NCI-H1417 (cell line): ENCODE measurements around the gene BID.
"Not testable (repeated sequence)": the region's sequence is repeated elsewhere in the genome, so short reads cannot be mapped to it uniquely, and the experiment has no call there.

Experiments
- DNase-seq, 3 experiments: peaks; one replicate each; lab custom pipeline; 2025; lab: John Stamatoyannopoulos, UW

BID gene

DNA sequence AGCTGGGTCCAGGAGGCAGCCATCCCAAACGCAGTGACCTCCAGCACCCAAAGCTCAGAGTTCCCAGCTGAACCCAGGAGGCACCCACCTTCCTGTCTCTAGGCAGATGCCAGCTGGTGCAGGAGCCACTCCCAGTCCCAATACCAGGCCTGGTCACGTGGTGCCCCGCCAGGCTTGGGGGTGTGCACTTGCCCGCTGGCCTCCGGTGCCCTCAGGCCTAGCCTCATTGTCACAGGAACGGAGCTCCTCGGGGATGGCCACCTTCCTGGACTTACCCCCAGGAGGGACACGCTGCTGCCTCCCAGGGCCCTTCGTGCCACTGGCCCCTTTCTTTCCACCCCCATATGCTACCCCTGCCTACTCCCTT lies 4.6 kb downstream of the BID start:
- DNase-seq: no peak

DNA sequence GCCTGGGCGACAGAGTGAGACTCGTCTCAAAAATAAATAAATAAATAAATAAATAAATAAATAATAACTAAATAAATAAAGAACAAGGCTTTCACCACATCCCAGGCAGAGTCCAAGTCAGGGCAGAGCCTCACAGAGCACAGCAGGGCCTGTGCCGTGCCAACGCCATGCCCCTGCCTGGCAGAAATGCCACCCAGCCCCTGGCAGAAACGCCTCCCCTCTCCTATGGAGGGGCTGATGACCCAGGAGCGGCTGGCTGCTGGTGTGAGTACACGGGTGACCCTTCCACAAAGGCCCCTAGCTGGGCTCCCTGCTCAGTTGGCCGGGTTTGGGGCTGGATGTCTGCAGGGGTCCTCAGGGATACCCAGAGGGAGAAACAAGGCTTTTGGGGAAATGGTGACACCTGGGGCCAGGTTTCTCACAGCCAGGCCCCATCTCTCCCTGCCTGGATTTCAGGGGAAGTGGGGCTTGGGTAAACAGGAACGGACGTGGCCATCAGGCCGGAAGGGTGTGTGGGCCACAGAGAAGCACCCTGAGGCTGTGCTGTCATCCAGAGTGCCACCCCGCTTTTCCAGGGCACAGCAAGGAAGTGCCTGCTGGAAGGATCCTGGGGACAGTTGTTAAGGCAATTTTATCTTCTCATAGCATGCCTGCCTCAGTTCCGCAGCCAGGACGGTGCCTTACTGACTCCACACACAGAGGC lies 5.1 kb downstream of the BID start:
- no peak for DNase-seq

GRCh38 chr22:17767233-17768065 lies 6.8 kb downstream of the BID start:
- DNase-seq: no peak

GRCh38 chr22:17764852-17765251 lies 9.4 kb downstream of the BID start:
- not testable (repeated sequence) for DNase-seq

- DNase-seq: no peak
Observed at GRCh38 chr22:17764036-17764435, 10.2 kb downstream of the BID start.

- DNase-seq: not testable (repeated sequence)
Observed at GRCh38 chr22:17763442-17763841, 10.8 kb downstream of the BID start.

- DNase-seq: no peak
Observed at GRCh38 chr22:17761138-17761488, 13.2 kb downstream of the BID start.

- DNase-seq: no peak
Observed at GRCh38 chr22:17754233-17754925, 19.9 kb downstream of the BID start.

DNA sequence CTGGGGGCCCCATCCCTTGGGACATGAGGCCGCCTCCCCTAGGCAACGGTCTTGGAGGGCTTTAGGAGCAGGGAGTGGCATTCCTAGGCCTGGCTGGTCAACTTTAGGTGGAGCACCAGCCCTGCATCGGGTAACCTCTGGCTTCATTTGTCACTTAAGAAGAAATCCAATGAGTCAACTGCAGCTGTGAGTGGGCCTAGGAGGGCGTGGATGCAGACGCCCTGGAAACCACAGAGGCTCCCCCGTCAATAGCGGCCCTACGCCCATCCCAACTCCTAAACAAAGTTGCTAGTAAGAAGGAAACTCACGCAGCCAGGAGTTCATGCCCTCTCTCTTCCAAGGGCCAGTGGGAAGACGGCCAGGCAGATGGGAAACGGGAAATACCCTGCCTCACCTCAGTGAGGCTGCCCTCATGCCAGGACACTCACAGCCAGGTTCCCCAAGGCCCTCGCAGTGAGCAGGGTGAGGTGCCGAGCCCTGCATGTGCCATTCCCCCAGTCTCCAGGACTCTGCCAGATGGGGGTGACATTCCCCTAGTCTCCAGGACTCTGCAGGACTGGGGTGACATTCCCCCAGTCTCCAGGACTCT lies 20.8 kb downstream of the BID start:
- DNase-seq: no peak

- DNase-seq: no peak
Observed at GRCh38 chr22:17751596-17751995, 22.7 kb downstream of the BID start.

DNA sequence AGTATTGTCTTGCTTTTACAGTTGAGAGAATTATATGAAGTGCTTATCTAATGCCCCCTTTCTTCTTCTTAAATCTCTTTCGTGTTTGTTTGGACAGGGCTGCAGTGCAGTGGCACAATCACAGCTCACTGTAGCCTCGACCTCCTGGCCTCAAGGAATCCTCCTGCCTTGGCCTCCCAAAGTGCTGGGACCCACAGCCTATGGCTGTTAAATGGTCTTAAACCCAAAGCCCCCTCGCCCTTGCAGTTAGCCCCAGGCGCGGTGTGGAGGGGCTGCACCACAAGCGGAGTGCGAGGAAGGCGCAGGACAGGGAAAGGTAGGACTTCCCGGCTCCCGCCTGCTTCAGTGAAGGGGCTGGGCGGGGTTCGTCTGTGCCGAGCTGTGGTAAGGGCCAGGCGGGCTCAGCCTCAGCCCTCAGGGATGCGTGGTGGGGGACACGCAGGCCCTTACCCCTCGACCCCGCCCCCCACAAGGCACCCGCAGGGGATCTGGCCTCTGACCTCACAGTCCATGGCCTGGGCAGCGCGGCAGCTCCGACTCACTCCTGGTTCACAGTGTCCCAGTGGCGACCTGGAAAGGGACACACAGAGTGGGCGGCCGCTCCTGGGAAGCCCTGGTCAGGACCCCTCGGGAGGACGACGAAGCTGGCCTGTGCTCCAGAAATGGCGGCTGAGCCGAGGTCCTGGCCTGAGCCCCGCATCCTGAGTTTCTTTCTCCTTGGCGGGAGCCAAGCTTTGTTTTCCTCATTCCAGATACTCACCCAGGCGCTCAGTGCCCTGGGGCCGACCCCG lies 24.5 kb downstream of the BID start:
- DNase-seq: no peak

DNA sequence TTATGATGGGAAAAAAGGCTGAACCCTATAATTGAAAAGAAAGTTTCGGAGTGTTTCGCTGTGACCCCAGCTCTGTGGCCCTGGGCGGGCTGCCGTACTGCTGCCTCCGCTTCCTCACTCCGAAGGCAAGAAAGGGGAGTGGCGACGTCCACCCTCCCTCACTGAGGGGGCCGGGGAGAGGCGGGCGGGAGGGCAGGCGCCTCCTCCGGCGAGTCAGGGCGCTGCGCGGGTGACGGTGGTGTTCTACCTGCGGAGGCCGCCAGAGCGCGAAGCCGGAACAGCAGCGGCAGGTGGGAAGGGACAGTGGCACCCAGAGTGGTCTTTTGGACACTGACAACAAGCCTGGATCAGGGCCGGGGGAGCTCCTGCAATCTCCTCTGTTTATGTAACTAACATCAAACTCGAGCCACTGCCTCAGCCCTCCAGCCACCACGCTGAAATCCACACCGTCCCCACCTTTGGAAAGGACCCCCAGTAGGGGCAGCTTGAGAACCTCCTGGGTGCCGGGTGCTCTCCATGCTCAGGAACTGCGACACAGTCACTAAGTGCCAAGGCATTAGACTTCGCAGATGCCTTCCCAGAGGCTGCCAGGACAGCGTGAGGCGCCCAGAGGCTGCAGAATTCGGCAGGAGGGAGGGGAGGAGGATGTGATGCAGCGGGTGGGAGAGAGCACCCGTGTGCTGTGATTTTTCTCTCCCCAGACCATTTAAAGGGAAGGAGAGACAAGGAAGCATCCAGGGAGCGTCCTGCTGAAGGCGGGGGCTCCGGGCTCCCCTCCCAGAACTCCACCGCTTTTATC lies 25.5 kb downstream of the BID start:
- no peak for DNase-seq

DNA sequence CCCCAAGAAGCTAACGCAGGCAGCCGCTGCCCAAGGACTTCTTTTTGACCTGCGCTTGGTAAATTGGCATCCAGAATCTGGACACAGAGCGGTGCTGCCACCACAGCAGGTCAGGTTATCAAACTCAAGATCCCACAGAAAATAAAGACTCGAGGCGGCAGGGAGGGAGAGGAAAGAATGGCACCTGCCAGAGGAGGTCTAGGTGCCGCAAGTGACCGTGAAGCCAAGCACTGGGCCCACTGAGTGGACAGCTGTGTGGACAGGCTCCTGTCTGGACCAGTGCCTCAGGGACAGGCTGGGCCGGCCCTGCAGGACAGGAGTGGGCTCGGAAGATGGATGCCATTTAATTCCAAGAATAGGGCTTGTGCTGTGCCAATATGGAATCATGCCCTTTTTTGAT lies 27.4 kb downstream of the BID start:
- DNase-seq: no peak

- DNase-seq: no peak
Observed at GRCh38 chr22:17744430-17744829, 29.8 kb downstream of the BID start.

DNA sequence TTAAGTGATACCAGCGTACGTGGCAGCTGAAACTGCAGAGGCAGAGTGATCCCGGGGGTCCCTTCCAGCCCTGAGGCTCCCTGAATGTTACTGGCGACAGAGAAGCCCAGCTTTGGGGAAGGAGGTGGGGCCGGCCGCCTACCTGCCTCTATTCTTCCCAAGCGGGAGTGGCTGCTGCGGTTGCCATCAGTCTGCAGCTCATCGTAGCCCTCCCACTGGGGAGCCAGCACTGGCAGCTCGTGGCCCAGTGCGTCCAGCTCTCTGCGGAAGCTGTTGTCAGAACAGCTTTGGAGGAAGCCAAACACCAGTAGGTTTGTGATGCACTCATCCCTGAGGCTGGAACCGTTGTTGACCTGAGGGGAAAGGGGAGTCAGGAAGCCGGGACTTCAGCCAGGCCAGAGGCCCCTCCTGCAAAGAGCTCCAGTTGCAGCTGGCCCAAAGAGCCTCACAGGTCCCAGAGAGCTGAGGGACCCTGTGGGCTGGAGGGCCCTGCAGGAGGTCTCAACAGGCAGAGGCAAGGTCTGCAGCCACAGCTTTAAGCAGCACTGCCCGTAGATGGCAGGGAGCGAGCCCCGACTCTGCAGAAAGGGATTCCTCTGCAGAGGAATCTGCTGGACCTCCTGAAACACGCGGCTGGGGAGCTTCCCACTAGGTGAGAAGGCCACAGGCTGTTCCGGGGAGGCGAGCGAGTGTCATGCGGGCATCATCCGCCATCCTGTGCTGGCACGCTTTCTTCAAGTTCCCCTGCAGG lies 30.4 kb downstream of the BID start:
- no peak for DNase-seq

- peak; percentile 38 to 73 (median 60) for DNase-seq
Observed at GRCh38 chr22:17742527-17742902, 31.8 kb downstream of the BID start.

DNA sequence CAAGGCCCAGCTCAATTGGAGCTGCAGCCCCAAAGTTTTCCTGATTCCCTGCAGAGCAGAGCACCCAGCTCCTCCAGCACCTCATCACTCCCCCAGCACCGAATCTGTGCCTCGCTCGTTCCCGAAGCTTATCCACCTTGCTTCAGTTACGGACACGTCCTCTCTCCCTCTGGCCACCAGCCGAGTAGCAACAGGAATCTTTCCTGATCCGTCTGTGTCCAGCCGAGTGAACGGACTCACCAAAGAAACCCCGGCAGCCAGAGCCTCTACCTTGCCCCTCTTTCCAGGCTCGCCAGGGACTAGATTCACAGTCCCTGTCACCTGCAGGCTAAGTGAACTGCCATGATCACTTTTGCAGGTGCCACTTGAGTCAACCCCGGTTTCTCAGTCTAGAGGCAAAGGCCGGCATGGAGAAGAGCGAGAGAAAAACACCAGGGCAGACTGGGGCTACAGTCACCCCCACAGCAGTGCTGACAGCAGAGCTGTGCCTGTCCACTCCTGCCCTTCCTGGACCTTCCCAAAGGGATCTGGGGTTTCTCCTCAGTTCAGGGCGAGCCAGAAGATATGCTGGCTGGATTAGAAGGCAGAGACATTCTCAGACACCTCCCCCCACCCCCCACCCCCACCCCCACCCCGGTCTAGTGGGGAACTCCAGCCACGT lies 32.3 kb downstream of the BID start:
- DNase-seq: no peak

DNA sequence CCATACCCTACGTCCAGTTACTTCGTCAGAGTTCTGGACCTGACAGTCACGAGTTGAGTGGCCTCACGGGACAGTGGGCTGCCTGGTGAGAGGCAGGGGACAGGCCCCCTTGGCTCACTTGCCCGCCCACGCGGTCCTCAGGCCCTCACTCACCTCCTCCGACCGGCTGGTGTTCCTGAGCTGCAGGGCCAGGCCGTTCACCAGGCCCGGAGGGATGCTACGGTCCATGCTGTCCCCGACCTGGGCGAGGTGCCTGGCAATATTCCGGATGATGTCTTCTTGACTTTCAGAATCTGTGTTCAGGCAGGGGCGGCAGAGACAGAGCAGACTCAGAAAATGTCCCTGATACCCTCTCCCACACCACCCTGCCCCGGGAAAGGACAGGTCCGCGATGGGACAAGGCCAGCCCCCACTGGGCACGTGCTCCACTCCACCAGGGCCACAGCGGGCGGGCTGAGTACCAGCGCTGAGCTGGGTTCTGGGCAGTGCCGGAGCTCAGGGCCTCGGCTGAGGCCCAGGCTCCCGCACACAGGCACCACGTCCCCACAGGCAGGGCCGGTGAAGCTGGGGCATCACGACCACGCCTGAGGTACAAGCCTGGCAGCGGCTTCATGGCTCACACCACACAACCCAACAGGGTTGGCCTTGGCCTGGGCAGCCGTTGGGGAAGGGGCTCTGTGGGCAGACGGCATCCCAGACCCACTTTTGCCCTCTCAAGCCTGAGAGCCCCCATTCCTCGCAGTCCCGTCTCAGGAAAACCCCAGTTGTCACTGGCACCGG lies 34.9 kb downstream of the BID start:
- no peak for DNase-seq
